NCI-H2196 (cell line): Measurements from ENCODE around the gene PRSS36.
"Not testable (repeated sequence)": the region's sequence is repeated elsewhere in the genome, so short reads cannot be mapped to it uniquely, and the experiment has no call there.

ENCODE experiments used
- DNase-seq: peaks from one replicate; lab custom pipeline; 2025; ENCODE audit not compliant: unreplicated experiment; lab: John Stamatoyannopoulos, UW

The PRSS36 gene

GRCh38 chr16:31184888-31185287, 35.0 kb upstream of the PRSS36 start:
- DNase-seq = no peak

GRCh38 chr16:31183432-31184428, 33.9 kb upstream of the PRSS36 start:
- DNase-seq = no peak

- DNase-seq = no peak
These were observed 32.5 kb upstream of the PRSS36 start for GRCh38 chr16:31182391-31182790.

GRCh38 chr16:31181102-31181830, 31.4 kb upstream of the PRSS36 start:
- no peak for DNase-seq

GRCh38 chr16:31179747-31180459, 30.0 kb upstream of the PRSS36 start, which contains the start of gene FUS:
TSS of gene FUS (plus strand) at chr16:31180139. CDS start at chr16:31180215, 76 bp downstream.
- peak; percentile 91 for DNase-seq

- DNase-seq = no peak
These were observed 29.4 kb upstream of the PRSS36 start for GRCh38 chr16:31179219-31179746.

GRCh38 chr16:31177136-31177535, 27.3 kb upstream of the PRSS36 start:
- DNase-seq = peak; percentile 64

GRCh38 chr16:31170048-31170447, 20.2 kb upstream of the PRSS36 start:
- DNase-seq = peak; percentile 27

- no peak for DNase-seq
These were observed 19.0 kb upstream of the PRSS36 start for GRCh38 chr16:31168848-31169247.

GRCh38 chr16:31167315-31167714, 17.4 kb upstream of the PRSS36 start:
- DNase-seq = no peak

- DNase-seq = no peak
These were observed 7.3 kb upstream of the PRSS36 start for GRCh38 chr16:31157136-31157535.

- DNase-seq = not testable (repeated sequence)
These were observed 1.1 kb upstream of the PRSS36 start for GRCh38 chr16:31150976-31151375.

GRCh38 chr16:31149332-31149731, 534 bp downstream of the PRSS36 start:
- no peak for DNase-seq

GRCh38 chr16:31148896-31149295, 970 bp downstream of the PRSS36 start:
- DNase-seq = no peak

- no peak for DNase-seq
These were observed 1.6 kb downstream of the PRSS36 start for GRCh38 chr16:31148281-31148728.

- no peak for DNase-seq
These were observed 2.3 kb downstream of the PRSS36 start for GRCh38 chr16:31147574-31147973.

- DNase-seq = no peak
These were observed 4.4 kb downstream of the PRSS36 start for GRCh38 chr16:31145398-31145990.

GRCh38 chr16:31144418-31144817, 5.4 kb downstream of the PRSS36 start:
- not testable (repeated sequence) for DNase-seq

- DNase-seq = no peak
These were observed 6.1 kb downstream of the PRSS36 start for GRCh38 chr16:31143694-31144148.

- no peak for DNase-seq
These were observed 6.7 kb downstream of the PRSS36 start for GRCh38 chr16:31143011-31143693.
